IPS-18c (cell line): ENCODE results near the gene CDH15.

Experiments
- H3K4me3 ChIP-seq: 2 replicates; pipeline ENCODE4 v1.7.0; 2013; ENCODE audit warnings: low read depth, mild to moderate bottlenecking, low read length, moderate library complexity; ENCODE audit not compliant: insufficient read depth
- H3K9me3 ChIP-seq: one replicate; pipeline ENCODE4 v1.6.1; 2013; ENCODE audit warnings: mild to moderate bottlenecking, low read length, moderate library complexity; ENCODE audit not compliant: control insufficient read depth, insufficient read depth

Gene CDH15

GRCh38 chr16:89138843-89139520 is 32.6 kb upstream of the CDH15 start:
- no peak overlapping the region for H3K4me3 ChIP-seq
- peaks cover 4% of the 10 kb centered on the region for H3K9me3 ChIP-seq

GRCh38 chr16:89139907-89140361 is 31.6 kb upstream of the CDH15 start:
- peaks cover 4% of the 10 kb centered on the region for H3K9me3 ChIP-seq
- no peak overlapping the region for H3K4me3 ChIP-seq

GRCh38 chr16:89140401-89140800 is 31.1 kb upstream of the CDH15 start:
- peaks cover 4% of the 10 kb centered on the region for H3K9me3 ChIP-seq
- H3K4me3 ChIP-seq, result no peak overlapping the region

GRCh38 chr16:89140981-89141883 is 30.3 kb upstream of the CDH15 start:
- no peak overlapping the region for H3K4me3 ChIP-seq
- H3K9me3 ChIP-seq, result peaks cover 4% of the 10 kb centered on the region

GRCh38 chr16:89141884-89142267 is 29.7 kb upstream of the CDH15 start:
- Histone ChIP-seq H3K9me3 (peaks cover 4% of the 10 kb centered on the region), H3K4me3 (no peak overlapping the region)

- Histone ChIP-seq H3K9me3 (peaks cover 4% of the 10 kb centered on the region), H3K4me3 (no peak overlapping the region)
Observed at GRCh38 chr16:89142474-89143195, 28.9 kb upstream of the CDH15 start.

- Histone ChIP-seq H3K9me3 (peaks cover 4% of the 10 kb centered on the region), H3K4me3 (no peak overlapping the region)
Observed at GRCh38 chr16:89143201-89143741, 28.3 kb upstream of the CDH15 start.

- no peak overlapping the region for H3K4me3 ChIP-seq
- H3K9me3 ChIP-seq, result peaks cover 6% of the 10 kb centered on the region
Observed at GRCh38 chr16:89143911-89144675, 27.5 kb upstream of the CDH15 start.

- no peak overlapping the region for H3K4me3 ChIP-seq
- peaks cover 6% of the 10 kb centered on the region for H3K9me3 ChIP-seq
Observed at GRCh38 chr16:89144681-89145080, 26.9 kb upstream of the CDH15 start.

GRCh38 chr16:89145406-89146161 is 26.0 kb upstream of the CDH15 start:
- Histone ChIP-seq H3K4me3 (no peak overlapping the region), H3K9me3 (peaks cover 6% of the 10 kb centered on the region)

GRCh38 chr16:89146211-89147005 is 25.1 kb upstream of the CDH15 start:
- no peak overlapping the region for H3K4me3 ChIP-seq
- peaks cover 4% of the 10 kb centered on the region for H3K9me3 ChIP-seq

GRCh38 chr16:89147085-89147817 is 24.3 kb upstream of the CDH15 start:
- no peak overlapping the region for H3K4me3 ChIP-seq
- peaks cover 2% of the 10 kb centered on the region for H3K9me3 ChIP-seq

- Histone ChIP-seq H3K4me3 (no peak overlapping the region), H3K9me3 (peaks cover 2% of the 10 kb centered on the region)
Observed at GRCh38 chr16:89149386-89149785, 22.2 kb upstream of the CDH15 start.

- H3K9me3 ChIP-seq, result peaks cover 2% of the 10 kb centered on the region
- no peak overlapping the region for H3K4me3 ChIP-seq
Observed at GRCh38 chr16:89150090-89150835, 21.3 kb upstream of the CDH15 start.
